GM12878 (cell line): ENCODE data around the gene SLC1A5. TPM values are rescaled to one million over a fixed set of nuclear protein-coding genes. Genes with fewer than 3 reads are reported as not detected.

Source experiments
- ATF7 ChIP-seq: fragments of 450-650 bp; IDR thresholded peaks from 2 replicates; pipeline ENCODE4 v1.6.1; 2016; ENCODE audit warnings: low read depth, mild to moderate bottlenecking
- CEBPZ ChIP-seq: fragments of 150-350 bp; IDR thresholded peaks from 2 replicates; pipeline ENCODE4 v1.6.1; 2016; ENCODE audit warnings: low read depth, low read length
- CREB1 ChIP-seq: IDR thresholded peaks from 2 replicates; pipeline ENCODE4 v1.6.1; 2012; ENCODE audit warnings: low read depth, mild to moderate bottlenecking, inconsistent platforms
- DPF2 ChIP-seq: fragments of 450-650 bp; IDR thresholded peaks from 2 replicates; pipeline ENCODE4 v1.6.1; 2017; ENCODE audit warnings: mild to moderate bottlenecking
- EGR1 ChIP-seq, 2 experiments: IDR thresholded peaks; 1 replicate in 1 of 2; 2 replicates in 1 of 2; pipeline ENCODE4 v1.6.1; 2011 to 2012; ENCODE audit warnings: low read depth in 2 of 2, low read length in 2 of 2, borderline replicate concordance in 1 of 2, mild to moderate bottlenecking in 1 of 2, moderate library complexity in 1 of 2
- ETV6 ChIP-seq, 2 experiments: fragments of 450-650 bp in 1 of 2; IDR thresholded peaks in 1 of 2; conservative IDR thresholded peaks in 1 of 2; 2 replicates each; pipeline ENCODE4 v1.6.1; 2014; ENCODE audit warnings: antibody characterized with exemption in 1 of 2, borderline replicate concordance in 1 of 2, low read depth in 1 of 2, mild to moderate bottlenecking in 1 of 2, moderate library complexity in 1 of 2
- GABPA ChIP-seq: IDR thresholded peaks from 2 replicates; pipeline ENCODE4 v1.6.1; 2014; ENCODE audit warnings: antibody characterized with exemption, low read depth, mild to moderate bottlenecking, inconsistent platforms
- GATAD2B ChIP-seq: fragments of 450-650 bp; conservative IDR thresholded peaks from 2 replicates; pipeline ENCODE4 v1.6.1; 2017; ENCODE audit warnings: low read depth, mild to moderate bottlenecking, moderate library complexity
- IRF3 ChIP-seq: fragments of 450-650 bp; IDR thresholded peaks from 2 replicates; pipeline ENCODE4 v1.6.1; 2014; ENCODE audit warnings: mild to moderate bottlenecking
- NFIC ChIP-seq: IDR thresholded peaks from 2 replicates; pipeline ENCODE4 v1.6.1; 2012; ENCODE audit warnings: low read depth, mild to moderate bottlenecking, inconsistent platforms, low read length, moderate library complexity
- NFYB ChIP-seq: IDR thresholded peaks from 2 replicates; pipeline ENCODE4 v1.6.1; 2011; ENCODE audit warnings: low read depth, mild to moderate bottlenecking, low read length, improper control_type of control experiment, moderate library complexity; ENCODE audit not compliant: insufficient read depth
- RELA ChIP-seq: fragments of 450-650 bp; IDR thresholded peaks from 2 replicates; pipeline ENCODE4 v1.8.0; 2014; ENCODE audit warnings: borderline replicate concordance; ENCODE audit not compliant: partially characterized antibody
- STAT3 ChIP-seq: IDR thresholded peaks from 2 replicates; pipeline ENCODE4 v1.6.1; 2011; ENCODE audit warnings: low read depth, low read length, improper control_type of control experiment
- USF1 ChIP-seq: IDR thresholded peaks from 2 replicates; pipeline ENCODE4 v1.6.1; 2011; ENCODE audit warnings: borderline replicate concordance, low read depth, mild to moderate bottlenecking, moderate library complexity, mixed read lengths, low read length; ENCODE audit not compliant: insufficient read depth; ENCODE audit errors: extremely low read length
- ZNF622 ChIP-seq: fragments of 450-650 bp; IDR thresholded peaks from 2 replicates; pipeline ENCODE4 v1.6.1; 2017; ENCODE audit warnings: mild to moderate bottlenecking, inconsistent platforms
- ZSCAN29 ChIP-seq: fragments of 450-650 bp; IDR thresholded peaks from 2 replicates; pipeline ENCODE4 v1.6.1; 2017; ENCODE audit warnings: mild to moderate bottlenecking, moderate library complexity
- ZZZ3 ChIP-seq: IDR thresholded peaks from 2 replicates; pipeline ENCODE4 v1.6.1; 2011; ENCODE audit warnings: low read depth; ENCODE audit not compliant: control insufficient read depth, insufficient read length
- polyA plus RNA-seq, 11 experiments: library from polyadenylated mRNA; depleted of rRNA in 4 of 11; unstranded in 6 of 11; stranded (reverse) in 5 of 11; fragments of >200 nt; fragmentation: Nextera tagmentation in 4 of 11; fragmentation: Illumina TruSeq in 1 of 11; extraction: Ambion mirVana in 4 of 11; extraction: Trizol in 1 of 11; gene quantifications; 1 replicate in 1 of 11; 2 replicates in 10 of 11; pipeline versions ENCODE4 v1.2.1 to v1.2.3, GENCODE V29; 2011 to 2016; ENCODE audit warnings: inconsistent platforms in 2 of 11, missing spikeins in 2 of 11, low read depth in 1 of 11
- total RNA-seq, 4 experiments: library from RNA; depleted of rRNA in 3 of 4; stranded (reverse); fragments of >200 nt in 3 of 4; fragmentation: Illumina TruSeq in 1 of 4; extraction: Trizol in 1 of 4; gene quantifications; 2 replicates each; pipeline versions ENCODE4 v1.2.1 to v1.2.3, GENCODE V29; 2013 to 2021
- TF ChIP-seq, protein P1 (sequence below): fragments of 150-350 bp; IDR thresholded peaks from 2 replicates; pipeline ENCODE4 v1.6.1; 2014; ENCODE audit warnings: mild to moderate bottlenecking, low read depth, low read length
- TF ChIP-seq, protein P2 (sequence below): IDR thresholded peaks from 2 replicates; pipeline ENCODE4 v1.6.1; 2011; ENCODE audit warnings: borderline replicate concordance, low read depth, mild to moderate bottlenecking, moderate library complexity, low read length; ENCODE audit not compliant: insufficient read depth, poor library complexity, severe bottlenecking
- TF ChIP-seq, protein P3 (sequence below): IDR thresholded peaks from 2 replicates; pipeline ENCODE4 v1.6.1; 2012; ENCODE audit warnings: low read depth, low read length, improper control_type of control experiment

SLC1A5 gene
- total and polyA plus RNA-seq, 10 of the 15 experiments (the other 5 are each of a cell fraction or from before 2014, with no cell fraction given) = 9.1 to 129 (median 60.9) TPM

GRCh38 chr19:46788262-46788967 is at the start of gene SLC1A5 (continued):
- TF ChIP-seq CEBPZ (no peak), CREB1 (peak; percentile 33; the same call in 1 of the 2 replicates), ATF7 (no peak), IRF3 (no peak), ZZZ3 (no peak), NFYB (peak; percentile 88), GATAD2B (0 out of 2 replicates have a peak, but pooled peaks have one; percentile 28), RELA (no peak), EGR1 (IDR thresholded peaks at IDR 0.05; ENCODE audit: borderline replicate concordance in 1 of 2, low read depth in 2 of 2, low read length in 2 of 2) (peak in 1 of 2 experiments; percentile 20; a peak in 1 of 3 replicates), STAT3 (no peak), NFIC (no peak), GABPA (no peak), ETV6 (conservative IDR thresholded peaks at IDR 0.05 in 1 of 2, IDR thresholded peaks at IDR 0.05 in 1 of 2; ENCODE audit: borderline replicate concordance in 1 of 2, low read depth in 1 of 2) (peak in 1 of 2 experiments; percentile 61; a peak in 1 of 4 replicates), DPF2 (peak; percentile 29; the same call in 1 of the 2 replicates), ZSCAN29 (no peak), USF1 (no peak), ZNF622 (no peak)
- TF ChIP-seq, protein P1, sequence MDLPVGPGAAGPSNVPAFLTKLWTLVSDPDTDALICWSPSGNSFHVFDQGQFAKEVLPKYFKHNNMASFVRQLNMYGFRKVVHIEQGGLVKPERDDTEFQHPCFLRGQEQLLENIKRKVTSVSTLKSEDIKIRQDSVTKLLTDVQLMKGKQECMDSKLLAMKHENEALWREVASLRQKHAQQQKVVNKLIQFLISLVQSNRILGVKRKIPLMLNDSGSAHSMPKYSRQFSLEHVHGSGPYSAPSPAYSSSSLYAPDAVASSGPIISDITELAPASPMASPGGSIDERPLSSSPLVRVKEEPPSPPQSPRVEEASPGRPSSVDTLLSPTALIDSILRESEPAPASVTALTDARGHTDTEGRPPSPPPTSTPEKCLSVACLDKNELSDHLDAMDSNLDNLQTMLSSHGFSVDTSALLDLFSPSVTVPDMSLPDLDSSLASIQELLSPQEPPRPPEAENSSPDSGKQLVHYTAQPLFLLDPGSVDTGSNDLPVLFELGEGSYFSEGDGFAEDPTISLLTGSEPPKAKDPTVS = no peak
- TF ChIP-seq, protein P2, sequence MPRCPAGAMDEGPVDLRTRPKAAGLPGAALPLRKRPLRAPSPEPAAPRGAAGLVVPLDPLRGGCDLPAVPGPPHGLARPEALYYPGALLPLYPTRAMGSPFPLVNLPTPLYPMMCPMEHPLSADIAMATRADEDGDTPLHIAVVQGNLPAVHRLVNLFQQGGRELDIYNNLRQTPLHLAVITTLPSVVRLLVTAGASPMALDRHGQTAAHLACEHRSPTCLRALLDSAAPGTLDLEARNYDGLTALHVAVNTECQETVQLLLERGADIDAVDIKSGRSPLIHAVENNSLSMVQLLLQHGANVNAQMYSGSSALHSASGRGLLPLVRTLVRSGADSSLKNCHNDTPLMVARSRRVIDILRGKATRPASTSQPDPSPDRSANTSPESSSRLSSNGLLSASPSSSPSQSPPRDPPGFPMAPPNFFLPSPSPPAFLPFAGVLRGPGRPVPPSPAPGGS = no peak
- TF ChIP-seq, protein P3, sequence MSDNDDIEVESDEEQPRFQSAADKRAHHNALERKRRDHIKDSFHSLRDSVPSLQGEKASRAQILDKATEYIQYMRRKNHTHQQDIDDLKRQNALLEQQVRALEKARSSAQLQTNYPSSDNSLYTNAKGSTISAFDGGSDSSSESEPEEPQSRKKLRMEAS = peak; percentile 97
